HUES48 (cell line): ENCODE results near the gene SLC34A1.
A peak's percentile ranks its signal among the peaks of the same experiment; 100 is the strongest.

Experiments
- H3K27ac ChIP-seq: one replicate; pipeline ENCODE4 v1.7.0; 2013; ENCODE audit warnings: low read depth, low read length, inconsistent platforms
- H3K27me3 ChIP-seq: 2 replicates; pipeline ENCODE4 v1.6.1; 2013; ENCODE audit warnings: mild to moderate bottlenecking, low read length; ENCODE audit not compliant: control insufficient read depth, insufficient read depth
- H3K36me3 ChIP-seq: 2 replicates; pipeline ENCODE4 v1.6.1; 2013; ENCODE audit warnings: low read length; ENCODE audit not compliant: control insufficient read depth, insufficient read depth
- H3K4me1 ChIP-seq: 2 replicates; pipeline ENCODE4 v1.6.1; 2013; ENCODE audit warnings: mild to moderate bottlenecking, low read length; ENCODE audit not compliant: control insufficient read depth, insufficient read depth
- H3K4me3 ChIP-seq: 2 replicates; pipeline ENCODE4 v1.5.1; 2013; ENCODE audit warnings: mild to moderate bottlenecking, low read depth, low read length
- H3K9ac ChIP-seq: 2 replicates; pipeline ENCODE4 v1.6.1; 2013; ENCODE audit warnings: mild to moderate bottlenecking, low read depth, low read length, moderate library complexity
- H3K9me3 ChIP-seq: 2 replicates; pipeline ENCODE4 v1.6.1; 2013; ENCODE audit warnings: low read length; ENCODE audit not compliant: control insufficient read depth, insufficient read depth

SLC34A1 gene

DNA sequence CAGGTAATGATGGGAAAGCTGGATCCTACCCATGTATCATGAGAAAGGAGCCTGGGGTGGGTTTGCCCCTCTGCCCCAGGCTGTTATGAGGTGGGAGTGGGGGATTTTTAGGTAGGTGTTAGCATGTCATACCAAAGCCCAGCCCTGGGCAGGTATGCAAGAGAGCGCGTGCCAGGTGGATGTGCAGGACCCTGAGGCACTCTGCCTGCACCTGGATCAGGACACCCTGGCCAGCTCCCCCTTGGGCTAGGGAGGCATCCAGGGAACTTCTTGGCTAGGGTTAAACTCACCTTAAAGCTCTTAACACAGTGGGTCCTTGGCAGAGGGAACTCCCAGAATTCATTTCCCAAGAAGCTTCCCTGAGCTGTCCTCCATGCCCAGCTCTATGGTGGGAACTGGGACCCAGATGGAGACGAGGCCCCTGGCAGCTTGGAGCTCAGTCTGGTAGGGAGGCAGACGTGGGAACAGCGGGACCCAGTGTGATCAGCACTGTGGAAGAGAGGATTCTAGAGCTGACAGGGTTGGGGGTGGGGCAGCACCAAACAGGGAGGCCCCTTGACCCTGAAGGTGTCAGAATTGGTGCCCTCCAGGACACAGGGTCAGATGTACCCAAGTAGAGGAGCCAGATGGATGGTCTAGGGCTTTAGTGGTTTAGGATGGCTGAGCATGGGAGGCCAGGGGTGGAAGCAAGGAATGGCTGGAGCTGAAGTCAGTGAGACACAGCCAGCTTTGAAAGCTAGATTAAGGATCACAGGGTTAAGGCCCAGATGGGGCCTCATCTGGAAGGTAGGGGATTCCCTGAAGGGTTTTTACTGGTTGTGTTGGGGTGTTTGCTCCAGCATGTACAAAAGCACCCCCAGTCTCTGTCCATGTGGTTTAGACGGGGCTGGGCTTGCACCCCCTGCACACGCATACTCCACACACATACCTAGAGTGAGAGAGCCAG, 60.1 kb downstream of the SLC34A1 start:
- Histone ChIP-seq H3K36me3 (peaks cover 5% of the 10 kb centered on the region; the same call in 1 of the 2 replicates), H3K4me3 (no peak overlapping the region), H3K27ac (no peak overlapping the region), H3K9me3 (no peaks in the 10 kb centered on the region), H3K4me1 (peaks cover 31% of the 10 kb centered on the region), H3K9ac (no peak overlapping the region), H3K27me3 (peaks cover 16% of the 10 kb centered on the region)

GRCh38 chr5:177445052-177445916, 61.0 kb downstream of the SLC34A1 start:
- H3K4me1 ChIP-seq = peaks cover 25% of the 10 kb centered on the region
- peaks cover 16% of the 10 kb centered on the region for H3K27me3 ChIP-seq
- H3K27ac ChIP-seq = no peak overlapping the region
- peaks cover 5% of the 10 kb centered on the region; the same call in 1 of the 2 replicates for H3K36me3 ChIP-seq
- no peak overlapping the region for H3K9ac ChIP-seq
- no peaks in the 10 kb centered on the region for H3K9me3 ChIP-seq
- H3K4me3 ChIP-seq = no peak overlapping the region

DNA sequence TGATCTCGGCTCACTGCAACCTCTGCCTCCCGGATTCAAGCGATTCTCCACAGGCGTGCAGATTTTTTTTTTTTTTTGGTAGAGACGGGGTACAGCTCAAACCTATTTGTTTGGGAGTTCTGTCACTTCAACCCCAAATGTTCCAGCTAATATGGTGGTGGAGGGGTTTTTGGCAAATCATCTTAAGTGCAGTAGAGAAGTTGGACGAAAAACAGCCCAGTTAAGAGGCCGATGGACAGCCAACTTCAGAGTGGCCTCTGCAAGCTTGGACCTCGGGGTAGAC, 61.6 kb downstream of the SLC34A1 start:
- H3K4me3 ChIP-seq = peak overlapping the region; percentile 80
- no peak overlapping the region for H3K9ac ChIP-seq
- H3K27ac ChIP-seq = no peak overlapping the region
- peaks cover 19% of the 10 kb centered on the region for H3K27me3 ChIP-seq
- H3K4me1 ChIP-seq = peaks cover 21% of the 10 kb centered on the region
- peaks cover 5% of the 10 kb centered on the region; the same call in 1 of the 2 replicates for H3K36me3 ChIP-seq
- H3K9me3 ChIP-seq = no peaks in the 10 kb centered on the region

DNA sequence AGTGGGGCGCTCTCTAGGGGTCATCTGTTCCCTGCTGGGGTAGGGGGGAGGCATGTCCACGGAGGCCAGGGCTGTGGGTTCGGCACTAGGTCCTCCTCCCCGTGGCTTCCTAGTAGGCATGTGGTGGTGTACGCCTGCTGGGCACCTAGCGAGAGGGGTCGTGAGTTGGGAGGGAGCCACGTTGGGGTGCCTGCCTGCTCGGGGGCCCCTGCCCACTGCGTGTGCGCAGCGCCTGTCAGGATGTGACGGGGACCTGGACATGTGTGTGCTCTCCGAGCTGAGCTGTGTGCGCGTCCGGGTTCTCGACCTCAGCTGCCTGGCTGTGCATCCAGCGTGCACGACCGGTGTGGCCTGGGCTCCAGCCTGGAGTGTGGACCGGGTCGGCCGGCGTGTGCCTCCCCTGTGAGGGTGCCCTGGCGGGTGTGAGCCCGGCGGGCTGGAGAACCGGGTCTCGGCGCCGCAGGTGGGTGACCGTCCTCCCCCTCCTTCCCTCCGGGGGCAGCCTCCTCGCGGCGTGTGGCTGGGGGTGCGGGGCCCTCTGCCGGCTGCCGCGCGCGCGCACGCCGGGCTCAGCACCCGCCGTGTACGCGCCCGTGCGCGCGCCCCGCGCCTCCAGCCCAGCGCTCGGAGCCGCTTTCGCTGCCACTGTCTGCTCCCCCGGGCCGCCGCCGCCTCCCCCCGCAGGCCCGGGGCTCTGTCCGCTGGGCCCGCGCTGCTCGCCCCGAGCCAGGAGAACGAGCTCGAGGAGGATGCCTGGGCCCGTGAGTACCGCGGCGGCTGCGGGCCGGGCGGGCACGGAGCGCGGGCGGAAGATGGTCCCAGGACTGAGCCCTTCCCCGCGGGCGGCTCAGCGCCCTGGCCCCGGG, 62.2 kb downstream of the SLC34A1 start, which contains the start of gene PRR7:
TSS of gene PRR7 (plus strand) at position 615 of the 866 bp plus-strand sequence. CDS start 8,254 bp downstream, outside the sequence.
- Histone ChIP-seq H3K36me3 (peaks cover 5% of the 10 kb centered on the region; the same call in 1 of the 2 replicates), H3K27me3 (peaks cover 21% of the 10 kb centered on the region), H3K4me3 (peak within 1 kb of the TSS; percentile 80), H3K9me3 (no peaks in the 10 kb centered on the region), H3K4me1 (peaks cover 21% of the 10 kb centered on the region), H3K27ac (peak within 1 kb of the TSS; percentile 88), H3K9ac (peak within 1 kb of the TSS; percentile 73)

DNA sequence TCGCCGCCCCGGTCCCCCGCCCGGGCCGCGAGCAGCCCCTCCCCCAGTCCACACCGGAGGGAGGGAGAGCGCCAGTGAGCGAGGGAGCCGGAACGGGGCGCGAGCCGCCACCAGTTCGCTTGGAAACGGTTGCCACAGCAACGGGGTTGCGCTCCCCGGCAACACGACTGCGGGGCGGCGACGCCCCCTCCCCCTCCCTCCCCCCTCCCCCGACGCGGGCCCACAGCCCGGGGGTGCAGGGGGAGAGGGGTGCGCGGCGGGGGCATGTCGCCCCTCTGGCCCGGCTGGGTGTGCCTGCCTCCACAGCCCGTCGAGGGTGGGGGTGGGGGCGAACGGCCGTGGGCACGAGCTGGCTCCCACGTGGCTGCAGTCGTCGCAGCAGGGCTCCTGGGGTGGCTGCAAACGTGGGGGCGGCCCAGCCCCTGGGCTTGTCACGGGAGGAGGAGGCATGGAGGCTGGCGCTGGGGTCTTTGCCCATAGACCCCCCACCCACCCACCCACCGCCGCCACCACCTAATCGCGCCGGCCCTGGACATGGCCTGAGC, 62.9 kb downstream of the SLC34A1 start:
- peak overlapping the region; percentile 80 for H3K4me3 ChIP-seq
- peaks cover 5% of the 10 kb centered on the region; the same call in 1 of the 2 replicates for H3K36me3 ChIP-seq
- peak overlapping the region; percentile 88 for H3K27ac ChIP-seq
- H3K9me3 ChIP-seq = no peaks in the 10 kb centered on the region
- peaks cover 21% of the 10 kb centered on the region for H3K4me1 ChIP-seq
- H3K9ac ChIP-seq = peak overlapping the region; percentile 73; the same call in 1 of the 2 replicates
- peaks cover 21% of the 10 kb centered on the region for H3K27me3 ChIP-seq

- Histone ChIP-seq H3K9me3 (no peaks in the 10 kb centered on the region), H3K4me3 (peak overlapping the region; percentile 57), H3K36me3 (no peaks in the 10 kb centered on the region), H3K4me1 (peaks cover 24% of the 10 kb centered on the region), H3K9ac (peak overlapping the region; percentile 67), H3K27me3 (peaks cover 21% of the 10 kb centered on the region), H3K27ac (peak overlapping the region; percentile 88)
Measured at GRCh38 chr5:177447611-177448243, 63.5 kb downstream of the SLC34A1 start.
